NCI-H2227 (cell line): Measurements from ENCODE around the gene TIMM8B.
"Not testable (repeated sequence)": the region's sequence is repeated elsewhere in the genome, so short reads cannot be mapped to it uniquely, and the experiment has no call there.

Source experiments
- DNase-seq: peaks from one replicate; lab custom pipeline; 2025; ENCODE audit not compliant: unreplicated experiment; lab: John Stamatoyannopoulos, UW

TIMM8B gene

GRCh38 chr11:112086422-112087191, at the start of gene TIMM8B, which contains the start of gene SDHD:
Gene TIMM8B, minus strand, starts transcription at chr11:112086756. Its CDS starts 33 bp downstream, at chr11:112086723.
Gene SDHD, plus strand, starts transcription at chr11:112086873. Its CDS starts 35 bp downstream, at chr11:112086908.
- peak; percentile 95 for DNase-seq

GRCh38 chr11:112134473-112134872, 47.9 kb upstream of the TIMM8B start:
- no peak for DNase-seq

- DNase-seq: no peak
Observed at GRCh38 chr11:112132737-112133136, 46.2 kb upstream of the TIMM8B start.

- DNase-seq: no peak
Observed at GRCh38 chr11:112129656-112130055, 43.1 kb upstream of the TIMM8B start.

GRCh38 chr11:112128483-112129121, 42.0 kb upstream of the TIMM8B start:
- DNase-seq: peak; percentile 72

- DNase-seq: no peak
Observed at GRCh38 chr11:112127056-112127455, 40.5 kb upstream of the TIMM8B start.

GRCh38 chr11:112123129-112123528, 36.6 kb upstream of the TIMM8B start:
- no peak for DNase-seq

- no peak for DNase-seq
Observed at GRCh38 chr11:112121981-112122615, 35.5 kb upstream of the TIMM8B start.

GRCh38 chr11:112118176-112118575, 31.6 kb upstream of the TIMM8B start:
- DNase-seq: no peak

GRCh38 chr11:112115386-112115785, 28.8 kb upstream of the TIMM8B start:
- DNase-seq: no peak

- DNase-seq: no peak
Observed at GRCh38 chr11:112114460-112114859, 27.9 kb upstream of the TIMM8B start.

- DNase-seq: peak; percentile 47
Observed at GRCh38 chr11:112113539-112114457, 27.2 kb upstream of the TIMM8B start.

GRCh38 chr11:112106070-112106469, 19.5 kb upstream of the TIMM8B start:
- peak; percentile 6 for DNase-seq

GRCh38 chr11:112103446-112103845, 16.9 kb upstream of the TIMM8B start:
- no peak for DNase-seq

- no peak for DNase-seq
Observed at GRCh38 chr11:112100462-112100861, 13.9 kb upstream of the TIMM8B start.

GRCh38 chr11:112097734-112098528, 11.4 kb upstream of the TIMM8B start:
- no peak for DNase-seq

- no peak for DNase-seq
Observed at GRCh38 chr11:112096194-112096593, 9.6 kb upstream of the TIMM8B start.

- DNase-seq: not testable (repeated sequence)
Observed at GRCh38 chr11:112095302-112095701, 8.7 kb upstream of the TIMM8B start.

GRCh38 chr11:112087212-112087611, 656 bp upstream of the TIMM8B start:
- DNase-seq: peak; percentile 2

GRCh38 chr11:112085822-112086421, 634 bp downstream of the TIMM8B start:
- no peak for DNase-seq
